HG02678 (cell line): ENCODE results near the gene SLC25A46.
"Not testable (repeated sequence)": the region's sequence is repeated elsewhere in the genome, so short reads cannot be mapped to it uniquely, and the experiment has no call there.

Source experiments
- ATAC-seq: cut with Tn5 transposase; IDR thresholded peaks from one replicate; pipeline ENCODE4 v1.9.1; 2021; ENCODE audit warnings: mild to moderate bottlenecking, moderate library complexity; ENCODE audit not compliant: unreplicated experiment

SLC25A46 gene

GRCh38 chr5:110754181-110754580 is 15.4 kb downstream of the SLC25A46 start:
- no peak for ATAC-seq

GRCh38 chr5:110757118-110757729 is 18.4 kb downstream of the SLC25A46 start:
- no peak for ATAC-seq

DNA sequence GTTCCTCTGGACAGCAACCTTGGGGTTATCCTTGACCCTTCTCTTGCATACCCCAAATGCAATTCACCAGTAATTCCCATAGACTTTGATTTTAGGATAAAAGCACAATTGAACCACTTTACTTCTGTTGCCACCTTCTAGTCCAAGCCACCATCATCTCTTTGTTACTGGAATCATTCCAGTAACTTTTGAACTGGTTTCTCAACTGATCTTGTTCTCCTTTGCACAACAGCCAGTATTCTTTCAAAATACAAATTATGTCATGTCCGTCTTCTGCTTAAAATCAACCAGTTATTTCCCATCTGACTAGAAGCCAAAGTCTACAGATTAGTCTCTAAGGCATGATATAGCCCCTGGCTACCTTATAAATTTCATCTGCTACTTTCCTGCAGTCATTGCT is 21.4 kb downstream of the SLC25A46 start:
- no peak for ATAC-seq

DNA sequence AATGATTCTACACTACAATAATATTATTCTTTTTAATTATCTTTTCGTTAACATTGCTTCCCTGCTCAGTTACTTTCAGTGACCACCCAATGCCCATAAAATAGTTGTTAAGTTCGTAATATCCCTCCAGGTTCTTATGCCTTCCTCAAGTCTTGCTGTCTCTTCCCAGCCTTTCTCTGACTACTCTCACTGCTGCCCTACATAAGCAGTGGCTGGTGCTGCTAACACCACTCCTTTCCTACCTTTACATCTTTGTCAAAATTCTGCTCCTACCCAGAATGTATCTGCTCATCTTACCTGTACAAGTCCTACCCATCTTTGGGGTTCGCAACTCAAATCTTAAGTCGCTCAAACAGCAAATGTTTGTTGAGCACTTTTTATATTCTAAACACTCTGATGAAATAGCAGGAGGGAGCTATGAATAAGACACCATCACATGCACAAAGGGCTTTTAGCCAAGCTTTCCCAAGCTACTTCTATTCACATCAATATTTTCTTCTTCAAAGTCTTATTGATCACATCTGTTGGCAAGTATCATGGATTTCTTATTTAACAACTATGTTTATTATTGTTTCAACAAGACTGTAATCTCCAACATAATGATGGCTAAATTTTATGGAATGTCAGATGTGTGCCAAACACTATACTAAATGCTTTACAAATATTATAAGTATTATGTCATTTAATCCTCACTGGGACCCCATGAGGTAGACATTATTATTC is 29.5 kb downstream of the SLC25A46 start:
- ATAC-seq = no peak

DNA sequence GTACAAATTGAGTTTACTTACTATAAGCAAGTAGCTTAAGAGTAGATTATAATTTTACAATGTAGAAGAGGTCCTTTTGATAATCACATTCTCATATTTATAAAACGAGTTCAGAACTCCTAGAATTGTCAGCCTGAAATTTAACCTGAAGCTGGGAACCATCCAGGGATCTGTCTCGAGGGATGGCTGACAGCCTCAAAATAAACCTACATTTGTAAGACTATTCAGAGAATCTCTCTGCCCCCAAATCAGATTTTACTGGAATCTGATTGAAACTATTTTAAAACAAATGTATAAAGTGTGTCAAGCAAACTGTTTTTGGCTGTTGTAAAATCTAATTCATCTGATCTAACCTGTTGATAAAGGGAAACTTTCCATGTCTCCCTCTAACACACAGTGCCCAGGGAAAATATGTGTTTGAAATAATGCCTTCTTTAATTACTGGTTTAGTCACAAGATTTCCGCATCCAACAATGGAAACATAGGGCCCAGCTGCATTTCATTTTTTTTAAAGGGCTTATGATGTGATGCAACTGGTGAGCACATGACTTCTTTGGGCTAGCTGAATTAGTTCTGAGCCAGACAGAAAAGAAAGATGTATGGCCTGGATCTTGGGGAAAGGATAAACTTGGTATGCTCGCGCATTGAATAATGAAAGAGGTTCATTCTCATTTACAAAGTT is 30.3 kb downstream of the SLC25A46 start:
- ATAC-seq = no peak

DNA sequence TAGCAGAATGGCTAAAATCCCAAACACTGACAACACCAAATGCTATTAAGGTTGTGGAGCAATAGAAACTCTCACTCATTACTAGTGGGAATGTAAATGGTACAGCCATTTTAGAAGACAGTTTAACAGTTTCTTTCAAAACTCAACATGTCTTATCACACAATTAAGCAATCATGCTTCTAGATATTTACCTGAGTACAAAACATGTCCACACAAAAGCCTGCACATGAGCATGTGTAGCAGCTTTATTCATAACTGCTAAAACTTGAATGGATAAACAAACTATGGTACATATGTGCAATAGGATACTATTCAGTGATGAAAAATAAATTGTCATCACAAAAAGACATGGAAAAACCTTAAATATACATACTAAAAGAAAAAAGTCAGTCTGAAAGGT is 31.5 kb downstream of the SLC25A46 start:
- ATAC-seq = no peak

DNA sequence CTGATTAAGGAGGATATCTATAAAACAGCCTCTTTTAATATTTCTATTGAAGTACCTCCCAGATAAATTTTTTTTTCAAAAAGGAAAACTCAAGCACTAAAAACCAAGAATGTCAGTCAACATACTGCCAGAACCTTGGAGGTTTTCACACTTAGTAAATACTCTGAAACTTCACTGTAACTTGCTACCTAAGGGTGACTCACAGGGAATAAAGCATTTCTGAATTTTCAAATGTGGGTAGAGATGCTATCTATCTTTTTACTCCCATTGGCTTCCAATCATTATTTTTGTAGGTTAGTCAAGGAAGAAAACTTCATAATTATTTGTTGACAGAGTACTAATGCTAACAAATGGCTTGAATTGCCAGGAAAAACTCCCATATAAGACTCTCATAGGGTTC is 46.1 kb downstream of the SLC25A46 start:
- ATAC-seq = no peak

- ATAC-seq = no peak
Measured at GRCh38 chr5:110785356-110785755, 46.5 kb downstream of the SLC25A46 start.

- not testable (repeated sequence) for ATAC-seq
Measured at GRCh38 chr5:110788006-110788405, 49.2 kb downstream of the SLC25A46 start.

DNA sequence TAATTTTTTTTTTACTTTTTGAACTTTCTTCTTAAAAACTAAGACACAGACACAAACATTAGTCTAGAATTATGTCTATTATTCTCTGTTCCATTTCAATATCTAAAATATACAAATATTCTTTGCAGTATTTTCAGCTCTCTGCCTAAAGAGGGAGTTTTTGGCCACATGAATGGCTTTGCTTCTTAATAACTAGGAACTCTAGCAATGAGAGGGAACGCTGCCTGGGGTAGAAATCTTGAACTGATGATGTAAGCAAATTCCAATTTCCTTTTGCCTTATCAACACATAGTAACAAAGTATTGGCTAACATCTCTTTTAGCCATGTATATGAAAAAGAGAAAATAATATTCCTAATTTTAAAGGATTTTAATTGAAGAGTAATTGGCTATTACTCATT is 51.9 kb downstream of the SLC25A46 start:
- no peak for ATAC-seq

DNA sequence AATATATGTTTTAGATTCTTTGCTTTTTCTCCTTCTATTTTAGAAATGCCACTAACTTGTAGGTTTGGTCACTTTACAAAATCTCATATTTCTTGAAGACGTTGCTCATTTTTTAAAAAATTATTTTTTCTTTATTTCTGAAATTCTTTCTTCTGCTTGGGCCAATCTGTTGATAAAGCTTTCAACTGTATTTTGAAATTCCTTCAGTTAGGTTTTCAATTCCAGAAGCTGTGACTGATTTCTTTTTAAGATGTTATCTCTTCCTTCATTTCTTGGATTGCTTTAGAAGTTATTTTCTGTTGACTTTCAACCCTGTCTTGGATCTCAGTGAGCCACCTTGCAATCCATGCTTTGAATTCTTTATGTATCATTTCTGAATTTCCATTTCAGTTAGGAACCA is 64.2 kb downstream of the SLC25A46 start:
- no peak for ATAC-seq

- no peak for ATAC-seq
Measured at GRCh38 chr5:110803467-110804326, 64.9 kb downstream of the SLC25A46 start.

DNA sequence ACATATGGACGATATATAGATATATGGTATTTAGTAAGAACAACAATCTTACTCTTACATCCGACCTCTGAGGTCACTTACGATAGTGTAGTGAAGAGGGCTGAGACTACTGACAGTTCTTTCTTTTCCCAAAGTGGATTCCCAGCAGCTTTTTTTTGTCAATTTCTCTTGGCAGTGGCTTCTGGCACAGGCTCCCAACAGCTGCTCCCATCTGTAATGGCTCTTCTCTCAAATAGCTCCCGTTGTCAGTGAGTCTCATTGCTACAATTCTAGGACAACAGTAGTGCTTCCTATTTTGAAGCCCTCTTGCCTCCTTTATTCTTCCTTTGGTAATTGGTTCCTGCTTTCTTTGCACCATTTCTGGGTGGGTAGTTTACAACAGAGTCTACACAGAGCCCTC is 68.4 kb downstream of the SLC25A46 start:
- no peak for ATAC-seq

DNA sequence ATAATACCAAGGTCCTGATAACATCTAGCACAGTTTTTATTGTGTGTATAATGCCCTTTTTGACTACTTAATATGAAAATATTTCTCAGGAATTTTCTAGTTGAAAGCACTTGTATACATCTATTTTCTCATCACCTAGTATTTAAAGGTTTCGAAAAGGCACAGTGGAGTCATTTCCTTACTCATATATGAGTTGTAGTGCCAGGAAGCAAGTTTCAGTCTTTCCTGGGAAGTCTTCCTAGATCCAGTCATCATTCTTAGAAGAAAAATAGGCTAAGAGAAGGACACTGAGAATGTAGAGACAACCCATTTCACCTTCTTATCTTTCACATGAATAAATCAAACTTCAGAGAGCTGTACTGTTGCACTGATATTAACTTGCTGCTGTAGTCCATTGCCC is 70.2 kb downstream of the SLC25A46 start:
- ATAC-seq = no peak
